Astrocyte of the cerebellum (primary cell): Measurements from ENCODE around the gene CDC6.
A peak's percentile ranks its signal among the peaks of the same experiment; 100 is the strongest.

Experiments used
- DNase-seq: peaks from one replicate; pipeline ENCODE4 v3.0.0-alpha.2; 2011; ENCODE audit warnings: low read depth
- H3K4me3 ChIP-seq: 2 replicates; pipeline ENCODE4 v1.5.1; 2011; ENCODE audit warnings: mild to moderate bottlenecking, low read depth, low read length, moderate library complexity
- in situ Hi-C: cut with HindIII; loops from 2 replicates; pipeline ENCODE4 v1.10.0; 2017; ENCODE audit warnings: low sequenced_read_pairs
- TF ChIP-seq, protein P1 (sequence below): IDR thresholded peaks from 2 replicates; pipeline ENCODE4 v1.5.1; 2012; ENCODE audit warnings: low read length, low read depth, moderate library complexity, mild to moderate bottlenecking; ENCODE audit errors: missing control alignments

CDC6 gene

GRCh38 chr17:40321961-40322357, 34.3 kb downstream of the CDC6 start:
- in situ Hi-C loops: no loop called here
- no peak for DNase-seq
- TF ChIP-seq, protein P1, sequence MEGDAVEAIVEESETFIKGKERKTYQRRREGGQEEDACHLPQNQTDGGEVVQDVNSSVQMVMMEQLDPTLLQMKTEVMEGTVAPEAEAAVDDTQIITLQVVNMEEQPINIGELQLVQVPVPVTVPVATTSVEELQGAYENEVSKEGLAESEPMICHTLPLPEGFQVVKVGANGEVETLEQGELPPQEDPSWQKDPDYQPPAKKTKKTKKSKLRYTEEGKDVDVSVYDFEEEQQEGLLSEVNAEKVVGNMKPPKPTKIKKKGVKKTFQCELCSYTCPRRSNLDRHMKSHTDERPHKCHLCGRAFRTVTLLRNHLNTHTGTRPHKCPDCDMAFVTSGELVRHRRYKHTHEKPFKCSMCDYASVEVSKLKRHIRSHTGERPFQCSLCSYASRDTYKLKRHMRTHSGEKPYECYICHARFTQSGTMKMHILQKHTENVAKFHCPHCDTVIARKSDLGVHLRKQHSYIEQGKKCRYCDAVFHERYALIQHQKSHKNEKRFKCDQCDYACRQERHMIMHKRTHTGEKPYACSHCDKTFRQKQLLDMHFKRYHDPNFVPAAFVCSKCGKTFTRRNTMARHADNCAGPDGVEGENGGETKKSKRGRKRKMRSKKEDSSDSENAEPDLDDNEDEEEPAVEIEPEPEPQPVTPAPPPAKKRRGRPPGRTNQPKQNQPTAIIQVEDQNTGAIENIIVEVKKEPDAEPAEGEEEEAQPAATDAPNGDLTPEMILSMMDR: no peak
- H3K4me3 ChIP-seq: peak overlapping the region; percentile 12

DNA sequence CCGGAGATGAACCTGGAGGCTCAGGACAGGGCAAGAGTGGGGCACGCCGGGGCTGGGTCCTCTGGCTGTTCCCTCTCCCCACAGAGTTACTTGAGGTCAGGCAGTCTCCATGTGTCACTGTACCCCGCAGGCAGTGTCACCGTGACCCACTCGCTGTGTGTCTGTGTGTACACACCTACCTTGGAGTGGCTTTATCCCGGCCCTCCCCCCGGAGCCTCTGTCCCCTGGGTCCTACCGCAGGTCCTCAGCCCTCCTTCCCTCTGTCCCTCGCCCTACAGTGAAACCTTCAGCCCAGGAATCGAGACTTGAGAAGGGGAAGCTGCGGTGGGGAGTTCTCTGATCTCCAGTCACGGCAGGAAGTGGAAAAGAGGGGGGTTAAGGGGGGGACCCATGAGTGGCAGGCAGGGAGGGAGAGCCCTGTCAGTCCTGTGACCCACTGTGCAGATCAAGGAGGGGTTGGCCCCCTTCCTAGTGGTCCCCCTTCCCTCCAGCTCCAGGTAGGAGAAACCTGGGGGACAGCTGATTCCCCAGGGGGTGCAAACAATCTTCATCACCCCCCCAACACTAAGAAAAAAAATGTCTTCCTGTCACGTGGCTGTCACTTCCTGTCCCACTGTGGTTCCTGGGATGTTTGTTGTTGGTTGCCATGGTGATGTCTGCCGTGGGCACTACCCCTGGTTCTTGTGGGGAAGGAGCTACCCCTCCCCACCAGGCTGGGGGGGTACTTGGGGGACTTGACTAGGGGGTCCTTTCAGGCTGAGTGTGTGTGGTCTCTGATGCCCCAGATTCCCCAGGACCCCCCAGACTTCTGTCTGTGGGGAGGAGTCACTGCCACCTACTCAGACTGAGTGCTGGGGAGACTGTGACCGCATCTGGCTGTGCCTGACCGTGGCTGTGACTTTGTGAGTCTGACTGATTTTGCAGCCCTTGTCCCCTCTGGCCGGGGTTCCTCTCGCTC, 35.0 kb downstream of the CDC6 start:
- TF ChIP-seq, protein P1: no peak
- H3K4me3 ChIP-seq: peak overlapping the region; percentile 12
- in situ Hi-C loops: no loop called here
- no peak for DNase-seq

DNA sequence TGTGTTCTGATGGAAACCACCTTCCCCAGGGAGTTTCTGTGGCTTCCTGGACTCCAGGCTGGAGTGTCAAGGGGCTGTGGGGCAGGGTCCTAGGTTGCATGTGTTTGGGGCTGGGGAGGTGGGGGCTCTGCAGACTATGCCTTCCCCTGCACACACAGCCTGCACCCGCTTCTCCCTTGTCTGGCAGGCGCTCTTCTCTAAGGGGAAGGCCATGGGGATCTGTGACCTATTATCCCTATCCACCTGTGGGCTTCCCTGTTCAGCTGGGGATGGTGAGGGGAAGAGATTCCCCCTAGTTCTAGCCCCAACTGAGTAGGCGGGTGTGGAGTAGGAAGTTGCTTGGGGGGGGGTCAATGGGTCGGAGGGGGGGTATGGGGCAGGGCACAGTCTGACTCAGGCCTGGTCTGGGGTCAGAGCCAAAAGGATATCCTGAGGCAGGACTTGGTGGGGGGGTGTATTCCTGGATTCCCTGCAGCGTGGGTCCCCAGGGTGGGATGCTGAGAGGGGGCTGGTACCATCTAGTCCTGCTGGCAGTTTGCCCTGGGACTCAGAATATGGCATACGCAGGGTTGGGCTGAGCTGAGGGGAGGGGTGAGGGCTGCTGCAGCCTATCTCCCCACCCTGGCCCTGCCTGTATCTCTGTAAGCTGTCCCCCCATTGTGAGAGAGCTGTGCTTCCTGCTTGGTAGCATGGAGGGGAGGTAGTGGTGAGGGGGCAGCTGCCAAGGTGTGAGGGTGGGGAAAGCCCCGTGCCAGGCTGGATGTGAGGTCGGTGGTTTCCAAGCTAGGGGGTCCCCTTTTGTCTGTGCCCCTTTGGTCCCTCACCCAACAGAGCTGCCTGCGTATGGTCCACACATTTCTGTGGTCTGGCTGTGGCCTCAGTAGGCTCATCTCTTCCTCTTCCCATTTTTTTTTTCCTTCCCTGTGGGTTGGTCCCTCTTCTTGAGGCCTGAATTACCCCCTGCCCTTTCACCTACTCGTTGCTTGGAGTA, 36.0 kb downstream of the CDC6 start:
- no peak for DNase-seq
- H3K4me3 ChIP-seq: no peak overlapping the region
- TF ChIP-seq, protein P1: no peak
- in situ Hi-C loops: no loop called here

DNA sequence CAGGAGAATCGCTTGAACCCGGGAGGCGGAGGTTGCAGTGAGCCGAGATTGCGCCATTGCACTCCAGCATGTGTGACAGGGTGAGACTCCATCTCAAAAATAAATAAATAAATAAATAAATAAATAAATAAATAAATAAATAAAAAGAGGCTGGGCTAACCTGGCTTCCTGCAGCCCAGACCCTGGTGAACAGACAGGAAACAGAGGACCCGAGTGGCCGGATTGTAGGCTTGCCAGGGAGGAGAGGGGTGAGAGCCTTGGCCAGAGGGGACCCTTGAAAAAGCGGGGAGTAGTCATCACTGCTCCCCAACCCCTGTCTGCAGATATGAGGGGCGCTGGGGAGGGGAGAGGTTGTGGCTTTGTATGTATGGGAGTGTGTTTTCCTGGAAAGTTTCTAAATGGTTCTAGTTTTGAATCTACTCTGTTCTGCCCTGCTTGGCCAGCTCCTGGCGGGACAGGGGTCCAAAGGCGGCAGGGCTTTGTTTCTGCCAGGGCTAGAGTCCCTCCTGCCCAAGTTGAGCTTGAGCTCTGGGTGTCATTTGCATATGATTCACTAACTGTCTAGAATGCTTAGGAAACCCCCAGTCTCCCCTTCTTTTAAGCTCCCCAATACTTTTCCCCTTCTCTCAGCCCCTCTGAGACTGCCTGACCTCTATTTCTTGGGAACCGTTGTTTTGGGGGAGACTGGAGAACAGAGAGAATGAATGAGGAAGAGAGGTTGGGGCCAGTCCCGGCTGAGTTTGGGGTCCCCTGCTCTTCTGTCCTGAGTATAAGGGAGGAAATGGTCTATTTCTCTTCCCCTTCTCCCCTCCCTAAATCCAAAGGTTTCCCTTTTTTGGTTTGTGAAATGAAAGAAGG, 37.7 kb downstream of the CDC6 start:
- in situ Hi-C loops: no loop called here
- no peak for DNase-seq
- TF ChIP-seq, protein P1: no peak
- no peak overlapping the region for H3K4me3 ChIP-seq

- H3K4me3 ChIP-seq: no peak overlapping the region
- TF ChIP-seq, protein P1: no peak
- no peak for DNase-seq
- in situ Hi-C loops: no loop called here
These were observed 38.5 kb downstream of the CDC6 start for GRCh38 chr17:40326014-40326831.
